Right atrium auricular region (tissue), 2 donors: ENCODE data around the gene P3H1. TPM values are rescaled to one million over a fixed set of nuclear protein-coding genes. Genes with fewer than 3 reads are reported as not detected.

ENCODE experiments used
- DNase-seq: peaks from one replicate; pipeline ENCODE4 v3.0.0-alpha.2; 2019; ENCODE audit warnings: low spot score
- H3K27ac ChIP-seq, 2 donors: fragments of 200-600 bp; sonication (generic); 1 replicate in 1 of 2; 2 replicates in 1 of 2; pipeline ENCODE4 v1.5.1; 2016 to 2019
- H3K27me3 ChIP-seq, 2 donors: fragments of 200-600 bp; sonication (generic); one replicate each; pipeline versions ENCODE4 v1.5.1 to v1.6.0; 2017 to 2019
- H3K36me3 ChIP-seq: fragments of 200-600 bp; sonication (generic); one replicate; pipeline ENCODE4 v1.5.1; 2016
- H3K4me1 ChIP-seq, 2 donors: fragments of 200-600 bp; sonication (generic); one replicate each; pipeline versions ENCODE4 v1.5.1 to v1.6.0; 2017 to 2019
- H3K4me3 ChIP-seq, 2 donors: fragments of 200-600 bp; sonication (generic); 1 replicate in 1 of 2; 2 replicates in 1 of 2; pipeline ENCODE4 v1.5.1; 2017 to 2019; ENCODE audit warnings: mild to moderate bottlenecking in 1 of 2, moderate library complexity in 1 of 2
- H3K9me3 ChIP-seq, 2 donors: fragments of 200-600 bp; sonication (generic); one replicate each; pipeline ENCODE4 v1.5.1; 2019
- total RNA-seq, 2 donors: library from RNA; depleted of rRNA; stranded (reverse); fragments of >200 nt; gene quantifications; one replicate each; pipeline ENCODE4 v1.1.0, GENCODE V29; 2016
- TF ChIP-seq, protein P1 (sequence below), 2 donors: fragments of 200-600 bp; sonication (generic); IDR thresholded peaks; one replicate each; pipeline ENCODE4 v1.5.1; 2019; ENCODE audit warnings: antibody characterized with exemption in 2 of 2

The P3H1 gene
- total RNA-seq, 2 donors from 2014 or later: 11.3 to 15.6 TPM

- Histone ChIP-seq H3K27ac (no peak overlapping the region), H3K9me3 (no peaks in the 10 kb centered on the region), H3K4me3 (no peak overlapping the region), H3K27me3 (no peaks in the 10 kb centered on the region), H3K36me3 (no peaks in the 10 kb centered on the region), H3K4me1 (no peaks in the 10 kb centered on the region)
- DNase-seq: no peak
- TF ChIP-seq, protein P1, sequence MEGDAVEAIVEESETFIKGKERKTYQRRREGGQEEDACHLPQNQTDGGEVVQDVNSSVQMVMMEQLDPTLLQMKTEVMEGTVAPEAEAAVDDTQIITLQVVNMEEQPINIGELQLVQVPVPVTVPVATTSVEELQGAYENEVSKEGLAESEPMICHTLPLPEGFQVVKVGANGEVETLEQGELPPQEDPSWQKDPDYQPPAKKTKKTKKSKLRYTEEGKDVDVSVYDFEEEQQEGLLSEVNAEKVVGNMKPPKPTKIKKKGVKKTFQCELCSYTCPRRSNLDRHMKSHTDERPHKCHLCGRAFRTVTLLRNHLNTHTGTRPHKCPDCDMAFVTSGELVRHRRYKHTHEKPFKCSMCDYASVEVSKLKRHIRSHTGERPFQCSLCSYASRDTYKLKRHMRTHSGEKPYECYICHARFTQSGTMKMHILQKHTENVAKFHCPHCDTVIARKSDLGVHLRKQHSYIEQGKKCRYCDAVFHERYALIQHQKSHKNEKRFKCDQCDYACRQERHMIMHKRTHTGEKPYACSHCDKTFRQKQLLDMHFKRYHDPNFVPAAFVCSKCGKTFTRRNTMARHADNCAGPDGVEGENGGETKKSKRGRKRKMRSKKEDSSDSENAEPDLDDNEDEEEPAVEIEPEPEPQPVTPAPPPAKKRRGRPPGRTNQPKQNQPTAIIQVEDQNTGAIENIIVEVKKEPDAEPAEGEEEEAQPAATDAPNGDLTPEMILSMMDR (IDR thresholded peaks at IDR 0.05): no peak
Measured at GRCh38 chr1:42737986-42738677, 28.7 kb downstream of the P3H1 start.

DNA sequence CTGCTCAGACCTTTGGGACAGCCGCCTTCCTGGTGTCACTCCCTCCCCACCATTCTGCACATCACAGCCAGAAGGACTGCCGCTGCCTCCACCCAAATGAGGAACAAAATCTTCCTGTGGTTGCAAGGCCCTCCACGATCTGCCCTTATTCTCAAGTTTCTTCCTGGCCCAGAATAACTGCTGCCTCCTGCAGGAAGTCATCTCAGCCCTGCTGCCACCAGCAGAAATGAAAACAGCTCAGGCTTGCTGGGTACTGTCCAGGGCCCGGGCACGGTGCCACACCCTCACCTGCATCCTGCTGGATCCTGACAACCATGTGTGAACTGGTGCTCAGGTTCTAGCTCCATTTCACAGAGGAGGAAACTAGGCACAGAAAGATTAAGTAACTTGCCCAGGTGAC lies 29.6 kb downstream of the P3H1 start:
- no peaks in the 10 kb centered on the region for H3K36me3 ChIP-seq
- no peak overlapping the region for H3K27ac ChIP-seq
- H3K27me3 ChIP-seq: no peaks in the 10 kb centered on the region
- H3K4me1 ChIP-seq: no peaks in the 10 kb centered on the region
- TF ChIP-seq, protein P1 (IDR thresholded peaks at IDR 0.05): no peak
- DNase-seq: no peak
- no peak overlapping the region for H3K4me3 ChIP-seq
- H3K9me3 ChIP-seq: no peaks in the 10 kb centered on the region

DNA sequence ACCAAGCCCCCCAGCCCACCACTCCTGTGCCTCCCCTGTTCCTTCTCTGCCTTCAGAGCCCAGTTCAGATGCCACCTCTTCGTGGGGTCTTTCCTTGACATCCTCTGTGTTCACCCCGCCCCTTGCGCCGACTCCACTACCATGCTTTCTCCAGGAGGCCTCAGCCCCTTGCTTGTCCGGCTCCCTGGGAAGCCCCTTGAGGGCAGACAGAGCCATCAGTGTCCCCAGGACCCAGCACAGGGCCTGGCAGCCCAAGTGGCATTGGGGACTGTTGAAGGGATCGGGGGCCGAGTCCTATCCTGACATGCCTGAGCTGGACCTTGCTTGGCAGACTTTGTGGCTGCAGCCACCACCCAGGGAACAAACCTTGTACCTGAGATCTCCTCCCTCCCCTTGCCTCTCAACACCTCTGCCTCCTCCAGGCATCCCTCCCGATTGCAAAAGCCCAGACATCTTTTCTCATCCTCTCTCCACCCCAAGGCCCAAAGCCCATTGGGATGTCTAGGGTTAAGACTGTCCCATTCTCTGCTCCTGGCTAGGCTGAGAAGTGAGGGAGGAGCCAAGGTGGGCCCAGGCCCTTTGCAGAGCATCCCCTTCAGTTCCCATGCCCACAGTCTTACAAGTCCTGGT lies 30.1 kb downstream of the P3H1 start:
- Histone ChIP-seq H3K27me3 (no peaks in the 10 kb centered on the region), H3K27ac (no peak overlapping the region), H3K9me3 (no peaks in the 10 kb centered on the region), H3K4me3 (no peak overlapping the region), H3K4me1 (no peaks in the 10 kb centered on the region), H3K36me3 (no peaks in the 10 kb centered on the region)
- DNase-seq: no peak
- TF ChIP-seq, protein P1 (IDR thresholded peaks at IDR 0.05): no peak

DNA sequence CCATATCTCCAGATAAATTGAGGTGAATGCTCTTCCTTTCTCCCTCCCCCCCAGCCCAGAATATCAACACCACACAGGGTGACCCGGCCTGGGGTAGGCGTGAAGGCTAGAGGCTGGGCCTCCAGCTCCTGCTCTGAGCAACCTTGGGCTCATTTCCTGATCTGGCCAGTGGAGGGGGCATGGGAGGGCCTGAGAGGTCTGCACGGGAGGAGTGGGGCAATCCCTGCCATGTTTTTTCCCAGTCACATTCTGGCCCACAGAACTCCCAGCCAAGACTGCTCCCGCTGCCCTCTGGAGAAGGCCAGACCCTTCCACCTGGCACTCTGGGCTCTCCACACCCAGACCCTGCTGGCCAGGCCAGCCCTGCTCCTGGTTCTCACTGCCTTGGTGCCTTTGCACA lies 30.7 kb downstream of the P3H1 start:
- no peaks in the 10 kb centered on the region for H3K27me3 ChIP-seq
- no peaks in the 10 kb centered on the region for H3K4me1 ChIP-seq
- H3K4me3 ChIP-seq: no peak overlapping the region
- no peaks in the 10 kb centered on the region for H3K36me3 ChIP-seq
- TF ChIP-seq, protein P1 (IDR thresholded peaks at IDR 0.05): no peak
- DNase-seq: no peak
- no peaks in the 10 kb centered on the region for H3K9me3 ChIP-seq
- H3K27ac ChIP-seq: no peak overlapping the region

GRCh38 chr1:42735477-42736105 lies 31.2 kb downstream of the P3H1 start:
- TF ChIP-seq, protein P1 (IDR thresholded peaks at IDR 0.05): no peak
- DNase-seq: no peak
- H3K27ac ChIP-seq: no peak overlapping the region
- no peaks in the 10 kb centered on the region for H3K4me1 ChIP-seq
- no peak overlapping the region for H3K4me3 ChIP-seq
- H3K36me3 ChIP-seq: no peaks in the 10 kb centered on the region
- H3K27me3 ChIP-seq: no peaks in the 10 kb centered on the region
- no peaks in the 10 kb centered on the region for H3K9me3 ChIP-seq
